Measurements from ENCODE around the gene DIS3L.
"Not testable (repeated sequence)": the region's sequence is repeated elsewhere in the genome, so short reads cannot be mapped to it uniquely, and the experiment has no call there.

The DIS3L gene

DNA sequence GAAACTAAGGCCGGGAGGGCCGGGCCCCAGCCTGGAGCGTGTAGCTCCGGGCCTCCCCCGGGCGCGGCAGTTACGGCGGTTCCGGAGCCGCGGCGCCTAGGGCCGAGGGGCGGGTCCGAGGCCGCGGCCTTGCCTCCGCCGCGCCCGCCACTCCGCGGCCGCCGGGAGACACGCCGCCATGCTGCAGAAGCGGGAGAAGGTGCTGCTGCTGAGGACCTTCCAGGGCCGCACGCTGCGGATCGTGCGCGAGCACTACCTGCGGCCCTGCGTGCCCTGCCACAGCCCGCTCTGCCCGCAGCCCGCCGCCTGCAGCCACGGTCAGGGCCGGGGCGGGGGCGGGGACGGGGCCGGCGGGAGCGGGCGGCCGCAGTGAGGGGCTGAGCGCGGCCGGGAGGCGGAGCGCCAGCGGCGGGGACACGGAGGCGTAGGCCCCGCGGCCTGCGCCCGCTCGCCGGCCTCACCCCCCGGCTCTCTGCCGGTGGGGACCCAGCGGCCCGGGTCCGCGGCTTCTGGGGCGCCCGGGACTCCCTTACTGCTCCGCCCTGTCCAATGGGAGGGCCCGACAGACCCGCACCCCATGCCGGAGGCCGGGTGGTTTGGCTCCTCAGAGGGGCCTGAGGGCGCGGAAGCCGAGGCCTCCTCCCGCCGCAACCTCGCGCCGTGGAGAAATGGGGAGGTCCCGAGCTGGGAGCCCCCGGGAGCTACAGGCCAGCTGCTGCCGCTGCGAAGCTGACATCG, at the start of gene DIS3L:
TSS of gene DIS3L (plus strand) at position 150 of the 738 bp plus-strand sequence. CDS start at position 179, 29 bp downstream.
- peak within 1 kb of the TSS; percentile 52 for H3K4me3 ChIP-seq (ENCODE audit: low read depth, low read length)
- TF ChIP-seq, protein P1, sequence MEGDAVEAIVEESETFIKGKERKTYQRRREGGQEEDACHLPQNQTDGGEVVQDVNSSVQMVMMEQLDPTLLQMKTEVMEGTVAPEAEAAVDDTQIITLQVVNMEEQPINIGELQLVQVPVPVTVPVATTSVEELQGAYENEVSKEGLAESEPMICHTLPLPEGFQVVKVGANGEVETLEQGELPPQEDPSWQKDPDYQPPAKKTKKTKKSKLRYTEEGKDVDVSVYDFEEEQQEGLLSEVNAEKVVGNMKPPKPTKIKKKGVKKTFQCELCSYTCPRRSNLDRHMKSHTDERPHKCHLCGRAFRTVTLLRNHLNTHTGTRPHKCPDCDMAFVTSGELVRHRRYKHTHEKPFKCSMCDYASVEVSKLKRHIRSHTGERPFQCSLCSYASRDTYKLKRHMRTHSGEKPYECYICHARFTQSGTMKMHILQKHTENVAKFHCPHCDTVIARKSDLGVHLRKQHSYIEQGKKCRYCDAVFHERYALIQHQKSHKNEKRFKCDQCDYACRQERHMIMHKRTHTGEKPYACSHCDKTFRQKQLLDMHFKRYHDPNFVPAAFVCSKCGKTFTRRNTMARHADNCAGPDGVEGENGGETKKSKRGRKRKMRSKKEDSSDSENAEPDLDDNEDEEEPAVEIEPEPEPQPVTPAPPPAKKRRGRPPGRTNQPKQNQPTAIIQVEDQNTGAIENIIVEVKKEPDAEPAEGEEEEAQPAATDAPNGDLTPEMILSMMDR (IDR thresholded peaks at IDR 0.05; ENCODE audit: borderline replicate concordance, insufficient read depth, low read depth, low read length): no peak

DNA sequence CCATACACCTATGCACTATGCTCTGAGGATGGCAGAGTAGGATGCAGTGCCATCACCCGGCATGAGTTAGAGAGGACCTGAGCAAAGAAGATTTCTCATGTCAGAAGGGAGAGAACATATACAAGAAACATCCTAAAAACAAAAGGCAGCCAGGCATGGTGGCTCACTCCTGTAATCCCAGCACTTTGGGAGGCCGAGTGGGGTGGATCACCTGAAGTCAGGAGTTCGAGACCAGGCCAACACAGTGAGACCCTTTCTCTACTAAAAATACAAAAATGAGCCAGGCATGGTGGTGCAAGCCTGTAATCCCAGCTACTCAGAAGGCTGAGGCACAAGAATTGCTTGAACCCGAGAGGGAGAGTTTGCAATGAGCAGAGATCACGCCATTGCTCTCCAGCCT, 47.5 kb upstream of the DIS3L start:
- not testable (repeated sequence) for H3K4me3 ChIP-seq (ENCODE audit: low read depth, low read length)

DNA sequence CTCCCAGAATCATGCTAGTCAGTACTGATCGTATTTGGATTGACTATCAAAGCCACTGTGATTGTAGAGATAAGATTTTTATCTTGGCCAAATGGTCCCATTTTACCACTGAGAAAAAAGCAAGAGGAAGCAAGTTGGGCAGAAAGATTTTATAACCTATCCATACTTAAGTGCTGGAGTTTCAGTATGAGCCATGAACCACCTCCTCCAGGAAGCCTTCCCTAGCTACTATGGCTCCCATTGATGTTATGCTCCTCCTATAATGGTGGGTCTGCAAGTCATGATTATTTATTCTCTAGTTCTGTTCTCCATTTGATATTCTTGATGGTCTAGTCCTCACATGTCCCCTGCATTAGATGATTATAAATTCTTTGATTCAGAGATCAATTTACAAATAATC, 46.4 kb upstream of the DIS3L start:
- TF ChIP-seq, protein P1 (IDR thresholded peaks at IDR 0.05; ENCODE audit: borderline replicate concordance, insufficient read depth, low read depth, low read length): no peak
- no peak overlapping the region for H3K4me3 ChIP-seq (ENCODE audit: low read depth, low read length)

DNA sequence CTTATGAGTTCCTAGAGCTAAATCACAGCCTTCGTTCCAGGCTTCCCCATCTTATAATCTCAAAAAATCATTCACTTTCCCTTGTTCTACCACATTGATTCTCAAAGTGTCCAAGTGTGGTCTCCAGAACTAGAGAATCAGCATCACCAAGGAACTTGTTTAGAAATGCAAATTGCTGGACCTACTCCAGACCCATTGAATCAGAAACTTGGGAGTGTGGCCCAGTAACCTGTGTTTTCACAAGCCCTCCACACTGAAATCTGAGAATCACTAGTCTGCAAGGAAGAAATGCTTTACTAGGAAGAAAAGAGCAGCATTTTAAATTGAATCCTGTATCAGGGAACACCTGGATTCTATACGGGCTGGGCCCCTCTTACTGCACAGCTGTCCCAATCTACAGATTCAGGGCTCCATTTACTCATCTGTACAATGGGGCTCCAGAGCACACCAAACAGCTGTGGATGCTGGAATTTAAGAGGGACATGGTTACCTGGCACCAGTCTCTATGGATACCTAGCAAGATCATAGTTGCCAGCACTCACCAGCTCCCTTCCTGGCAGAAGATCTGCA, 43.7 kb upstream of the DIS3L start:
- TF ChIP-seq, protein P1 (IDR thresholded peaks at IDR 0.05; ENCODE audit: borderline replicate concordance, insufficient read depth, low read depth, low read length): no peak
- H3K4me3 ChIP-seq (ENCODE audit: low read depth, low read length): no peak overlapping the region

DNA sequence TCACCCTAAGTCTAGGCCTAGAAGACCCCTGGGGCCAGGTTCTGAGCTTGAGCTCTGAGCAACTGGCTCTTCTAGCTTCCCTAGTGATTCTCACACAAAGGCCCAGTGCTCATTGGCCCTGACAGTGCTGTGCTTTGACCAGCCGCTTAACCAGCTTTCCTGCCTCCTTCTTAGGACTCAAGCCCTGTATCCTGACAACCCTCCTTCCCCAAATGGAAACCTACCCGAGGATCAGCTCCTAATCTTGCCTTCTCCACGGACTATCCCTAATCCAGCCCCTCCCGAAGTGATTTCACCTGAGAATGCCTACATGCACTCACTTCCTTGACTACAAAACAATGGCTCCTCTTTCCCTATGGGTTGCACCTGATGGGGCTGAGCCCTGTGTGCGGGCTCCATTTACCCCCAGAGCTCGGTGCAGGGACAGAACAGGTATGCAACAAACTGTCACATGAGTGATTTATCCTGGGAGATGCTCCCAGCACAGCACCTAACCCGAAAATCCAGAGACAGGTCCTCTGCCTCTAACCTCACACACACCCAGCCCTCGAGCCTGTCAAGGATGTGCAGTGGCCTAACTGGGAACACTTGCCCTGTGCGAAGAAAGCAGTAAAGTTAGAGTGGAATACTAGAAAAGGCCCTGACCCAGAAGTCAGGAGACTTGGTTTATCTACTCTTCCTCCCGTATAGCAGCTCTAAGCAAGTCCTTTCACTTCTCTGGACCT, 42.1 kb upstream of the DIS3L start:
- no peak overlapping the region for H3K4me3 ChIP-seq (ENCODE audit: low read depth, low read length)
- TF ChIP-seq, protein P1 (IDR thresholded peaks at IDR 0.05; ENCODE audit: borderline replicate concordance, insufficient read depth, low read depth, low read length): no peak

DNA sequence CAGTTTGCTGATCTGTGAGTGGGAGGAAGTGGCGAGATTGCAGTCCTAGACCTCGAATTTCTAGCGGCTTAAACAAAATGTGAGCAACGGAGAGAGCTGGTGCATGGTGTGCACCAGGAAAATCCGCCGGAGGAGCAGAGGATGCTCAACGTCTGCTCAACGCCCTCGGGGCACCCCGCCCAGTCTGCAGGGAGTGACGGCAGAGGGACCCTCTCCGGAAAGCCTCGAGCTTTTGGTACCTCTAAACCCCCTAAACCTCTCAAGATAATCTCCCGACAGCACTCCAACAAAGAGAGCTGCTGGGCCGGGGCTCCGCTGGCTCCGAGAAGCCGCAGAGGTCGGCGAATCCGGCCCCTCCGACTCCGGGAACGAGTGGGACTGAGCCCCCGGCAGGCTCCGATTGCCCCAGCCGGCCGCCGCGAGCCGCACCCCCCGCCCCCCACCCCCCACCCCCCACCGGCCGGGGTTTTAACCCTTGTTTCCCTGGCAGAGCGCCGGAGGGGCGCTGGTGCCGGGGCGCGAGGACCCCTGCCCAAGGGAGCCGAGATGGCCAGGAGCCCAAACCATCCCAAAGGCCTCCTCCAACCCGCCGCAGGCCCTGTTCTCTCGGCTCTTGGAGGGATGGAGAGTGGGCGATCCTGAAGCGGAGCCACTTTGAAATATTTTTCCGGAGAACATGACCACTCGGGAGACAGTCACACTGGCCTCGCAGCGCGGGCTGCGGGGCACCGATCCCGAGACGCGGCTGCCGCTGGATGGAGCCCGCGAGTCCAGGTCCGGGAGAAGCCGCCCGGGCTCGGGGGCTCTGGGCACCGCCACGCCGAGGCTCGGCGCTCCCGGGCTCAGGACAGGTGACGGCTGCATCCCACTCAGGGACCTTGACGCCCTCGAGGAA, 41.3 kb upstream of the DIS3L start:
- TF ChIP-seq, protein P1 (IDR thresholded peaks at IDR 0.05; ENCODE audit: borderline replicate concordance, insufficient read depth, low read depth, low read length): peak; percentile 68
- no peak overlapping the region for H3K4me3 ChIP-seq (ENCODE audit: low read depth, low read length)
